Esophagus squamous epithelium (tissue), 4 donors: Measurements from ENCODE around the gene ADCY6.

Source experiments
- CTCF ChIP-seq, 6 experiments: fragments of 450-650 bp in 4 of 6; fragments of 200-600 bp in 2 of 6; sonication (generic) in 2 of 6; IDR thresholded peaks; one replicate each; pipeline ENCODE4 v1.5.1; 2016 to 2019; ENCODE audit warnings: antibody characterized with exemption in 6 of 6, mild to moderate bottlenecking in 4 of 6, moderate library complexity in 4 of 6
- POLR2A ChIP-seq, 4 donors: fragments of 450-650 bp; IDR thresholded peaks; one replicate each; pipeline ENCODE4 v1.6.1; 2017; ENCODE audit warnings: antibody characterized with exemption in 4 of 4, mild to moderate bottlenecking in 4 of 4, moderate library complexity in 3 of 4

GRCh38 chr12:48750215-48750614 lies 38.7 kb downstream of the ADCY6 start:
- no peak for TF ChIP-seq CTCF (IDR thresholded peaks at IDR 0.05)
- TF ChIP-seq POLR2A (IDR thresholded peaks at IDR 0.05): no peak
